IPS-11a (cell line): ENCODE measurements around the gene FAM133A.

Experiments used
- H3K4me3 ChIP-seq: one replicate; pipeline ENCODE4 v1.5.1; 2013; ENCODE audit warnings: low read depth, low read length, control low read depth

Gene FAM133A

GRCh38 chrX:93673869-93674271 lies at the start of gene FAM133A:
Gene FAM133A, plus strand, starts transcription at chrX:93674206. Its CDS starts 35,214 bp downstream, at chrX:93709420.
- peak within 1 kb of the TSS; percentile 78 for H3K4me3 ChIP-seq

GRCh38 chrX:93637591-93637990 lies 36.4 kb upstream of the FAM133A start:
- no peak overlapping the region for H3K4me3 ChIP-seq

GRCh38 chrX:93649381-93649780 lies 24.6 kb upstream of the FAM133A start:
- no peak overlapping the region for H3K4me3 ChIP-seq

- H3K4me3 ChIP-seq: no peak overlapping the region
These were observed 13.4 kb upstream of the FAM133A start for GRCh38 chrX:93660575-93660974.

- peak within 1 kb of the TSS; percentile 78 for H3K4me3 ChIP-seq
These were observed 744 bp upstream of the FAM133A start, which contains the start of gene NAP1L3 for GRCh38 chrX:93673056-93673868. Gene NAP1L3, minus strand, starts transcription at chrX:93673578. Its CDS starts 274 bp downstream, at chrX:93673304.

- no peak overlapping the region for H3K4me3 ChIP-seq
These were observed 22.0 kb downstream of the FAM133A start for GRCh38 chrX:93695981-93696380.

GRCh38 chrX:93703701-93704100 lies 29.7 kb downstream of the FAM133A start:
- no peak overlapping the region for H3K4me3 ChIP-seq

- no peak overlapping the region for H3K4me3 ChIP-seq
These were observed 37.1 kb downstream of the FAM133A start for GRCh38 chrX:93711076-93711475.

GRCh38 chrX:93741811-93742210 lies 67.8 kb downstream of the FAM133A start:
- no peak overlapping the region for H3K4me3 ChIP-seq

- H3K4me3 ChIP-seq: no peak overlapping the region
These were observed 86.2 kb downstream of the FAM133A start for GRCh38 chrX:93760163-93760562.
